Right lobe of liver (tissue), 6 donors: ENCODE measurements around the gene TFEB. TPM values are rescaled to one million over a fixed set of nuclear protein-coding genes. Genes with fewer than 3 reads are reported as not detected.
A peak's percentile ranks its signal among the peaks of the same experiment; 100 is the strongest.

Experiments used
- ATAC-seq, 4 donors: fragments of 200-7000 bp; cut with Tn5 transposase; one replicate each; pipeline ENCODE4 v1.9.1; 2020; ENCODE audit warnings: mild to moderate bottlenecking in 4 of 4, moderate library complexity in 4 of 4
- DNase-seq, 3 donors: peaks; one replicate each; pipeline ENCODE4 v3.0.0-alpha.2; 2020
- H3K27ac ChIP-seq, 3 donors: fragments of 200-600 bp; one replicate each; pipeline ENCODE4 v1.8.0; 2022
- H3K27me3 ChIP-seq, 2 donors: fragments of 200-600 bp; one replicate each; pipeline ENCODE4 v1.8.0; 2022
- H3K36me3 ChIP-seq, 4 donors: fragments of 200-600 bp; sonication (generic) in 1 of 4; one replicate each; pipeline versions ENCODE4 v1.5.1 to v1.8.0; 2017 to 2022; ENCODE audit warnings: control low read depth in 1 of 4
- H3K4me1 ChIP-seq, 4 donors: fragments of 200-600 bp; sonication (generic) in 1 of 4; one replicate each; pipeline versions ENCODE4 v1.5.1 to v1.8.0; 2017 to 2022; ENCODE audit warnings: control low read depth in 1 of 4
- H3K4me3 ChIP-seq, 3 donors: fragments of 200-600 bp; one replicate each; pipeline ENCODE4 v1.8.0; 2022
- H3K9me3 ChIP-seq, 4 donors: fragments of 200-600 bp; sonication (generic) in 1 of 4; one replicate each; pipeline versions ENCODE4 v1.5.1 to v1.8.0; 2017 to 2022; ENCODE audit warnings: control low read depth in 1 of 4
- CTCF ChIP-seq, 4 donors: fragments of 200-600 bp in 3 of 4; fragments of 450-650 bp in 1 of 4; IDR thresholded peaks; one replicate each; pipeline versions ENCODE4 v1.5.1 to v1.8.0; 2016 to 2022; ENCODE audit warnings: antibody characterized with exemption in 4 of 4, mild to moderate bottlenecking in 2 of 4
- POLR2A ChIP-seq: fragments of 450-650 bp; IDR thresholded peaks from one replicate; pipeline ENCODE4 v1.6.1; 2017; ENCODE audit warnings: antibody characterized with exemption, mild to moderate bottlenecking
- WGBS: methylation state at CpG from one replicate; pipeline ENCODE4 v1.1.6; 2018; ENCODE audit warnings: low coverage, low lambda C conversion rate; ENCODE audit not compliant: insufficient coverage; ENCODE audit errors: missing lambda C conversion rate; 5-methylcytosine and 5-hydroxymethylcytosine counted together
- intact Hi-C, 2 donors: fragments of 100-400 bp; cut with DNase I; formaldehyde crosslinking; loops; one replicate each; pipeline versions ENCODE4 v1.11.2 to v1.14.1; 2022
- total RNA-seq, 6 experiments: library from RNA; depleted of rRNA in 2 of 6; stranded (reverse); fragments of >200 nt in 2 of 6; fragmentation: NEBNext Ultra II Directional in 3 of 6; extraction: Animal tissue kit (Norgen Biotek cat#: 25700) in 3 of 6; gene quantifications; one replicate each; pipeline versions ENCODE4 v1.1.0 to v1.2.4, GENCODE V29; 2016 to 2023
- donor health status: DM: no; HTN: yes; CAD: no.
- donor health status: DM: no; HTN: no; CAD: no.
- donor health status: DM: no; HTN: no; CAD: no.
- donor health status: DM: no; HTN: yes; CAD: no.
- donor health status: DM: no; HTN: yes; CAD: no.

Gene TFEB
- total RNA-seq, 6 experiments from 2014 or later = 4.5 to 9.2 (median 6.6) TPM

GRCh38 chr6:41682497-41683272, 52.7 kb downstream of the TFEB start:
- intact Hi-C loops = loop anchor here (5.0 to 10.0 kb wide), 2 partner anchors 218 to 315 kb away; no protein-coding TSS in a partner anchor
- TF ChIP-seq CTCF (IDR thresholded peaks at IDR 0.05) = no peak
- Histone ChIP-seq H3K9me3 (no peaks in the 10 kb centered on the region), H3K27ac (no peak overlapping the region), H3K4me3 (peak overlapping the region; percentile 9 to 43 (median 38)), H3K36me3 (peaks cover 0 to 7% (median 2%) of the 10 kb centered on the region in 4 donors), H3K27me3 (no peaks in the 10 kb centered on the region), H3K4me1 (peaks cover 0 to 6% (median 0%) of the 10 kb centered on the region in 4 donors)
- peak in 1 of 4 donors; percentile 1 for ATAC-seq
- no peak for DNase-seq
- 43% methylated on average over 21 of the region's 31 CpGs for WGBS

- Histone ChIP-seq H3K27me3 (no peaks in the 10 kb centered on the region), H3K27ac (no peak overlapping the region), H3K4me1 (peaks cover 0 to 6% (median 0%) of the 10 kb centered on the region in 4 donors), H3K9me3 (no peaks in the 10 kb centered on the region), H3K4me3 (no peak overlapping the region), H3K36me3 (peaks cover 0 to 7% (median 2%) of the 10 kb centered on the region in 4 donors)
- WGBS = 4% methylated on average over 6 of the region's 9 CpGs
- DNase-seq (peak; percentile 87 to 90 (median 88)), ATAC-seq (peak; percentile 93 to 95 (median 94))
- TF ChIP-seq CTCF (IDR thresholded peaks at IDR 0.05) (peak; percentile 80 to 87 (median 81)), POLR2A (no peak)
- intact Hi-C loops = loop anchor here (5.0 to 10.0 kb wide), 2 partner anchors 217 to 315 kb away; no protein-coding TSS in a partner anchor
Measured at GRCh38 chr6:41682056-41682477, 53.3 kb downstream of the TFEB start.

- Histone ChIP-seq H3K4me3 (no peak overlapping the region), H3K9me3 (no peaks in the 10 kb centered on the region), H3K27me3 (no peaks in the 10 kb centered on the region), H3K36me3 (no peaks in the 10 kb centered on the region), H3K4me1 (peaks cover 0 to 6% (median 0%) of the 10 kb centered on the region in 4 donors), H3K27ac (no peak overlapping the region)
- DNase-seq = peak in 2 of 3 donors; percentile 8 to 44
- no peak for ATAC-seq
- intact Hi-C loops = loop anchor here (5.0 to 10.0 kb wide), 2 partner anchors 216 to 313 kb away; no protein-coding TSS in a partner anchor
- WGBS = 51% methylated on average over 3 of the region's 11 CpGs
- TF ChIP-seq POLR2A (no peak), CTCF (IDR thresholded peaks at IDR 0.05) (no peak)
Measured at GRCh38 chr6:41680182-41680965, 55.0 kb downstream of the TFEB start.

- intact Hi-C loops = loop anchor here (2.0 to 10.0 kb wide), 5 partner anchors 75 to 312 kb away; no protein-coding TSS in a partner anchor
- WGBS = 82% methylated on average over 7 of the region's 9 CpGs
- Histone ChIP-seq H3K4me3 (no peak overlapping the region), H3K27ac (no peak overlapping the region), H3K27me3 (no peaks in the 10 kb centered on the region), H3K36me3 (no peaks in the 10 kb centered on the region), H3K9me3 (no peaks in the 10 kb centered on the region), H3K4me1 (peaks cover 0 to 6% (median 0%) of the 10 kb centered on the region in 4 donors)
- DNase-seq (peak in 1 of 3 donors; percentile 6), ATAC-seq (no peak)
- TF ChIP-seq CTCF (IDR thresholded peaks at IDR 0.05) (no peak), POLR2A (no peak)
Measured at GRCh38 chr6:41679696-41680095, 55.7 kb downstream of the TFEB start.
